Gastroesophageal sphincter (tissue), 4 donors: ENCODE results near the gene KNDC1. TPM values are rescaled to one million over a fixed set of nuclear protein-coding genes. Genes with fewer than 3 reads are reported as not detected.

Experiments used
- ATAC-seq: fragments of 150-250 bp; one replicate; pipeline ENCODE4 v1.9.1; 2016; ENCODE audit warnings: mild to moderate bottlenecking, moderate library complexity
- H3K27ac ChIP-seq, 4 donors: fragments of 200-600 bp; sonication (generic) in 3 of 4; 1 replicate in 3 of 4; 2 replicates in 1 of 4; pipeline ENCODE4 v1.5.1; 2016 to 2019
- H3K27me3 ChIP-seq: fragments of 200-600 bp; sonication (generic); one replicate; pipeline ENCODE4 v1.5.1; 2019
- H3K36me3 ChIP-seq, 2 donors: fragments of 200-600 bp; sonication (generic); one replicate each; pipeline ENCODE4 v1.5.1; 2019; ENCODE audit warnings: control low read depth in 1 of 2
- H3K4me1 ChIP-seq, 3 donors: fragments of 200-600 bp; sonication (generic); 1 replicate in 2 of 3; 2 replicates in 1 of 3; pipeline ENCODE4 v1.5.1; 2016 to 2019; ENCODE audit warnings: control low read depth in 2 of 3
- H3K4me3 ChIP-seq, 2 donors: fragments of 200-600 bp; sonication (generic); one replicate each; pipeline ENCODE4 v1.5.1; 2019; ENCODE audit warnings: mild to moderate bottlenecking in 1 of 2, moderate library complexity in 1 of 2
- H3K9me3 ChIP-seq, 3 donors: fragments of 200-600 bp; sonication (generic); one replicate each; pipeline ENCODE4 v1.5.1; 2017 to 2019; ENCODE audit warnings: control low read depth in 2 of 3
- CTCF ChIP-seq, 4 experiments: fragments of 200-600 bp in 2 of 4; fragments of 450-650 bp in 2 of 4; sonication (generic) in 1 of 4; IDR thresholded peaks; one replicate each; pipeline ENCODE4 v1.5.1; 2017 to 2019; ENCODE audit warnings: antibody characterized with exemption in 4 of 4, mild to moderate bottlenecking in 2 of 4, moderate library complexity in 2 of 4
- EP300 ChIP-seq: sonication (generic); formaldehyde crosslinking; IDR thresholded peaks from one replicate; pipeline ENCODE4 v1.6.1; 2017; ENCODE audit warnings: antibody characterized with exemption, mild to moderate bottlenecking
- POLR2A ChIP-seq, 2 donors: fragments of 450-650 bp; IDR thresholded peaks; one replicate each; pipeline ENCODE4 v1.6.1; 2017; ENCODE audit warnings: antibody characterized with exemption in 2 of 2, mild to moderate bottlenecking in 2 of 2, moderate library complexity in 1 of 2
- POLR2AphosphoS5 ChIP-seq: sonication (generic); formaldehyde crosslinking; IDR thresholded peaks from one replicate; pipeline ENCODE4 v1.6.1; 2017; ENCODE audit warnings: antibody characterized with exemption
- WGBS, 2 donors: methylation state at CpG; one replicate each; pipeline ENCODE4 v1.1.5; 2018; ENCODE audit warnings: low coverage in 1 of 2; 5-methylcytosine and 5-hydroxymethylcytosine counted together
- total RNA-seq, 4 donors: library from RNA; depleted of rRNA; stranded (reverse); fragments of >200 nt; gene quantifications; one replicate each; pipeline ENCODE4 v1.1.0, GENCODE V29; 2016

The KNDC1 gene
- total RNA-seq, 4 donors from 2014 or later = 0.62 to 3.4 (median 0.98) TPM

DNA sequence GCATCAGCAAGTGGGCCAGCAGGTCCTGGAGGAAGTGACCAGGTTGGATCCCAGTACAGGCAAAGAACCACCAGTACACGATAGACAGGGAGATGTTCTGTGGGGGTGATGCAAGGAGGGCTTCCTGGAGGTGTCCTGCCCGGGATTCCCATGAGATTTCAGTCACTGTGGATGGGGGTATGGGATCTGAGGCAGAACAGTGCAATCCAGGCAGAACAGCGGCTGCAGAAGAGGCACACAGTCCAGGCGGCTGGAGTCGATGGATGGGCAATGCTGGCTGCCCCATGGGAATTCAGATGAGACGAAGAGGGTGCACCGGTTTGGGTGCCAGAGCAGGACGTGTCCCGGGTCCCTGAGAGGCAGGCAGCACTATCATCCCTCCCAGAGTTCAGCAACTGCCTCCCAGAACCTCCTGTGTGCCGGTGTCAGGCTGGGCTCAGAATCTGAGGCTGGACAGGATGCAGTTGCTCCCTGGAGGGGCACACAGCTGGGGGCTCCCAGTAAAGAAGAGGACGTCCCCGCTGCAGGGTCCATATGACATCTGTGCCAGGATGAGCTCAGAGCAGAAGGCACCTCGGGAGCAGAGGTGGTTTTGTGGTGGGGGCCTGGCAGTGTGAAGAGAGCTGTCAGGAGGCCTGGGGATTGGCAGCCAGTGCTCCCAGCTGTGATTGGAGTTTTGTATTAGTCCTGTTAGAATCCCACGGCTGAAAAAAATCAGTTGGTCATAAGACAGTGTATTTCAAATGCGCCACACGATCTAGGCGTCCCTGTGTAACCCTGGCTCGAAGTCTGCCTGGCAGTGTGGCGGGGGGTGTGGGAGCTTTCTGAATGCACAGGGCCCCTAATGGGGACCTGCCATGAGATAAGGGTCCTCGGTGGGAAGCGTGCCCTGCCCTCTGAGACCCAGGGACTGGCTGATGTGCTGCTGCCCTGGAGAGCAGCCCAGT lies 3.2 kb downstream of the KNDC1 start:
- Histone ChIP-seq H3K4me3 (no peak overlapping the region), H3K4me1 (peaks cover 0 to 30% (median 11%) of the 10 kb centered on the region in 3 donors), H3K9me3 (no peaks in the 10 kb centered on the region), H3K27ac (no peak overlapping the region), H3K27me3 (peaks cover 91% of the 10 kb centered on the region), H3K36me3 (no peaks in the 10 kb centered on the region)
- ATAC-seq = no peak
- 76 to 80% methylated on average over 9 to 12 of the region's 21 CpGs for WGBS, 2 donors
- no peak for TF ChIP-seq EP300
- no peak for TF ChIP-seq POLR2AphosphoS5
- TF ChIP-seq CTCF (IDR thresholded peaks at IDR 0.05) = no peak
- no peak for TF ChIP-seq POLR2A (IDR thresholded peaks at IDR 0.05)

GRCh38 chr10:133163889-133164815 lies 4.1 kb downstream of the KNDC1 start:
- no peaks in the 10 kb centered on the region for H3K36me3 ChIP-seq
- H3K9me3 ChIP-seq = no peaks in the 10 kb centered on the region
- WGBS, 2 donors = 84 to 100% methylated on average over 1 to 12 of the region's 31 CpGs
- no peak overlapping the region for H3K27ac ChIP-seq
- ATAC-seq = no peak
- no peak overlapping the region for H3K4me3 ChIP-seq
- H3K27me3 ChIP-seq = peaks cover 89% of the 10 kb centered on the region
- TF ChIP-seq EP300 = no peak
- no peak for TF ChIP-seq POLR2A (IDR thresholded peaks at IDR 0.05)
- peaks cover 0 to 28% (median 11%) of the 10 kb centered on the region in 3 donors for H3K4me1 ChIP-seq

DNA sequence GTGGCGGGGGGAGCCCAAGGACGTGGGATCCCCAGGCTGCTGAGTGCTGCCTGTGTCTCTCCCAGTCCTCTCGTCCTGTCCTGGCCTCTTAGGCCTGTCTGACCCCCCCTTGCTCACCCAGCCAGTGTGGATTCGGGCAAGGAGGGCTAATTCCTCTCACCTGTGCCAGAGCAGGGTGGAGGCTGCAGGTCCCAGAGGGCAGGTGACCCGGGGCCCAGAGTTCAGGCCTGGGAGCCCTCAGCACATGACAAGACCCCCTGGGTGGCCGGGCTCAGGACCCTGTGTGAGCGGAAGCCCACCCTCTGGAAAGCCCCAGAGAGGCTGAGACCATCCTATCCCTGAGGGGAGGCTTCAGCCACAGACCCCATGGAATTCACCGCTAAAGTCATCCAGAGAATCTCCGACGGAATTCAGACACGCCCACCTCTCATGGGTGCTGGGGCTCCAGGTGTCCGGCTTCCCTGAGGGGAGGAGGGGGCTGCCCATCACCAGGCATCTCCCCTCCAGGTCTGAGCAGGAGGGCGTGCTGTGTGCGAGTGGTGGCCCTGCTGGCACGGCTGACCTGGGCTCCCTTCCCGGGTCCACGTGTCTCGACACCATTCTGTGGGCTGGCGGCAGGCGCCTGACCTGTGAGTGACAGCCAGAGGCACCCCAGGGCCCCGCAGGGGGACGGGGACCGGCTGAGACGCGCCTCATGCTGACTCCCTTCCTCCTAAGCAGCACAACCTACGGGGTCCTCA lies 5.0 kb downstream of the KNDC1 start:
- WGBS, 2 donors = no CpG with 5 or more reads among the region's 26 CpGs
- ATAC-seq = no peak
- Histone ChIP-seq H3K27me3 (peaks cover 83% of the 10 kb centered on the region), H3K4me1 (peaks cover 0 to 19% (median 11%) of the 10 kb centered on the region in 3 donors), H3K4me3 (no peak overlapping the region), H3K36me3 (no peaks in the 10 kb centered on the region), H3K27ac (no peak overlapping the region), H3K9me3 (no peaks in the 10 kb centered on the region)
- TF ChIP-seq POLR2A (IDR thresholded peaks at IDR 0.05) = no peak
- no peak for TF ChIP-seq CTCF (IDR thresholded peaks at IDR 0.05)
- TF ChIP-seq EP300 = no peak
- no peak for TF ChIP-seq POLR2AphosphoS5

DNA sequence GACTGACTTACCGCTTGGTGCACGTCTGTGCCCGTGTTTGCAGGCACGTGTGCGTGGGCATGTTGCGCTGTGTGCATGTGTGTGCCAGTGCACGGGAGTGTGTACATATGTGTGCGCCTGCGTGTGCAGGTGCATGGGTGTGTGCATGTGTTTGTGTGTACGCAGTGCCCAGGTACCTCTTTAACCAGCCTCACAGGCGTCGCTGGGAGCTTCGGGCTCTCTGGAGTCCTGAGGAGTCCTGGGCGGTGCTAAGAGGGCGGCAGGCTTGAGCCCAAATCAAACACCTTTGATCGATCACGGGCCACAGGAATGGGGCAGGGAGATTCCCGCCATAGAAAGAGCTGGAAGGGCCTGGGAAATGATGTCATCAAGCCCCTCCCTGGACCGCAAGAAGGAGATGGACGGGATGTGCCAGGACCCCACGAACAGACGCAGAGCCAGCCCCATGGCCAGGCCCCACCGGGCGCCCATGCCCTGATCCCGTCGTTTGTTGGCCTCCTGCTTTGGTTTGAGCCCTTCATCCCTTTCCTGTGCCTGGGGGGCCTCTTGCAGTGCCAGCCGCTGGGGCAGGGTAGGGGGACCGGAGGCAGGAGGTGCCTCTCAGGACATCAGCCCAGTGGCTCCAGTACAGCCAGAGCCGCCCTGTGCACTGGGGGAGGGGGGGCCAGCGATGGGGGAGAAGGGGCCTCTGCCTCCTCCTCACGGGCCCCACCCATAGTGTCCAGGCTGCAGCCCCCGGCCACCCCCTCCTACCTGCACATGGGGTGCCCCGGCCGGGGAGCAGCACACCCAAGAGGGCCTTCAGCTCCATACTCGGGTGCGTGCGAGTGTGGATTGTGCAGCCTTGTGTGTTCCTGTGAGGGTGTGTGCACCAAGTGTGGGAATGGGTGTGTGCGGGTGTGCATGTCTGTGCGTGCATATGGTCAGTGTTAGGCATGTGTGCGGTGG lies 5.8 kb downstream of the KNDC1 start:
- peaks cover 77% of the 10 kb centered on the region for H3K27me3 ChIP-seq
- whole genome bisulfite sequencing, 2 donors = 77 to 100% methylated on average over 7 to 9 of the region's 40 CpGs

More for the DNA sequence above, 5.8 kb downstream of the KNDC1 start:
- Histone ChIP-seq H3K9me3 (no peaks in the 10 kb centered on the region), H3K36me3 (no peaks in the 10 kb centered on the region), H3K4me3 (no peak overlapping the region), H3K4me1 (peaks cover 0 to 11% (median 5%) of the 10 kb centered on the region in 3 donors), H3K27ac (no peak overlapping the region)
- ATAC-seq = no peak
- TF ChIP-seq EP300 (no peak), CTCF (IDR thresholded peaks at IDR 0.05) (no peak), POLR2AphosphoS5 (no peak), POLR2A (IDR thresholded peaks at IDR 0.05) (no peak)
